Measurements from ENCODE around the gene BPIFB2.

The BPIFB2 gene

GRCh38 chr20:32977281-32978008 lies 30.1 kb upstream of the BPIFB2 start:
- in situ Hi-C loops (cut with HindIII; ENCODE audit: low sequenced_read_pairs), result no loop called here
- DNase-seq (ENCODE audit: low read depth, low spot score), result no peak
- no peak overlapping the region for H3K4me3 ChIP-seq (ENCODE audit: low read depth, low read length)
- TF ChIP-seq CTCF (IDR thresholded peaks at IDR 0.05; ENCODE audit: low read depth, low read length), result no peak

GRCh38 chr20:32978009-32978335 lies 29.5 kb upstream of the BPIFB2 start:
- H3K4me3 ChIP-seq (ENCODE audit: low read depth, low read length), result no peak overlapping the region
- in situ Hi-C loops (cut with HindIII; ENCODE audit: low sequenced_read_pairs), result no loop called here
- no peak for TF ChIP-seq CTCF (IDR thresholded peaks at IDR 0.05; ENCODE audit: low read depth, low read length)
- DNase-seq (ENCODE audit: low read depth, low spot score), result no peak

DNA sequence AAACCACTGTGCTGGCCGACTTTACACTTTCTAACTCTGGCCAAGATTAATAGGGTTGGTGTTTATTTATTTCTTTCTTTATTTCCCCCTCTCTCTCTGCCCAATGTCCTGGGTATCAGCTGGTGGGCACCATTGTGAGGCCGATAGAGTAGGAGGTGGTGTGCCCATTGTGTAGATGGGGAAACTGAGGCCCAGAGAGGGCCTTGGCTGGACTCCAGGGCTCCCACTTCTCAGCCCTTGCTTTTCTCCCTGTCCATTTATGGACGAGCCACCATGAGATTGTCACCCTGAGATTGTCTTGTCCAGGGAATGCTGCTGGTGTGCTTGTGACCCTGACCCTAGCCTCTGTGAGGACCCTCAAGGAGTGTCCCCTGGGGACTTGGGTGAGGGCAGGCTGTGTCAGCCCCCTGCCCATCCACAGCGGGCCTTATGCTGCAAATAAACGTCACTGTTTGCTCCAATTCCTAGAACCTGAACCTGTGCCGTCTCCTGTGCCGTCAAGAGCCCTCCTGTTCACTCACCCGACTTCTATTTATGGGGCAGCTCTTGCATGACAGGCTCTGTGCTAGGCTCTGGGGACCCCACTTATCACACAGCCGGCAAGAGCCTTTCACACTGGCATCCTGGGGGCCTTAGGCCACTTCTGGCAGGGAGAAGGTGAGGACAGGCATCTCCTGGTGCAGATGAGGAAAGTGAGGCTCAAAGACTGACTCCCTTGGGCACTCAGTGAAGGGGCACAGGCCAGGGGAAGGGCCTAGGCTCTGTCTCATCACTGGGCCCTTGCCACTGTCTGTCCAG lies 28.1 kb upstream of the BPIFB2 start:
- DNase-seq (ENCODE audit: low read depth, low spot score), result no peak
- H3K4me3 ChIP-seq (ENCODE audit: low read depth, low read length), result no peak overlapping the region
- in situ Hi-C loops (cut with HindIII; ENCODE audit: low sequenced_read_pairs), result no loop called here
- TF ChIP-seq CTCF (IDR thresholded peaks at IDR 0.05; ENCODE audit: low read depth, low read length), result no peak

DNA sequence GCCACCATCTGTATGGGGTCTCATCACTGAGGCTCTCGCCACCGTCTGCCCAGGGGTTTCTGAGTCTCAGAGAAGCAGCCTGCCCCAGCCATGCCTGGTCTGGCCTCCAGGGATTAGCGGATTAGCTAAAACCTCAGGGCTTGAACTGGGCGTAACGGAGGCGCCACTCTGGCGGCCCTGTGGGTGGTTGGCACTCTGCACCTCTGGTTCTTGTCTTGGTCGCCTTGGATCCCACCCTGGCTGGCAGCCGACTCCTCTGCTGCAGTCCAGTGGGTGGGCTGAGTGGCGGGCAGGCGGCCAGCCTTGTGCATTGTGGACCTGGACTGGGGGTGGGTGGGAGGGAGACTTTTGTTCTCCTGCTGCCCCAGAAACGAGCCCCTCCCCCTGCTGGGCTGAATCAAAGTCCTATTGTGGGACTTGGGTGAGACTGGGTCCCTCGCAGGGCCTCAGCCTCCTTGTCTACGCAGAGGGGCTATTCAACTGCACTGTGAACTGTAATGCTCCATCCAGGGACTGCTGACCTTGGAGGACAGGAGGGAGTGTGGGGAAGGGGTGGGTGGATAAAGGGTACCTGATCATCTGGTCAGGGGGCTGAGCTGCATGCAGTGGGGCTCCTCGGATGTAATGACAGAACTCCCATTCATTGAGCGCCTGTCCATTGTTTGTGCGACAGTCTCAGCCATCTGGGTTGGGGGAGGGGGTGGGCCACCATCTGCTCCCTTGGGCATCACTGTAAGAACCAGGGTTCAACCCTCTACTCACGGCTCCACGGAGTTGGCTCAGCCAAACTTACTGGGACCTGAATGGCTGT lies 27.2 kb upstream of the BPIFB2 start:
- no peak for DNase-seq (ENCODE audit: low read depth, low spot score)
- no peak for TF ChIP-seq CTCF (IDR thresholded peaks at IDR 0.05; ENCODE audit: low read depth, low read length)
- in situ Hi-C loops (cut with HindIII; ENCODE audit: low sequenced_read_pairs), result no loop called here
- H3K4me3 ChIP-seq (ENCODE audit: low read depth, low read length), result no peak overlapping the region

- no peak overlapping the region for H3K4me3 ChIP-seq (ENCODE audit: low read depth, low read length)
- no peak for DNase-seq (ENCODE audit: low read depth, low spot score)
- in situ Hi-C loops (cut with HindIII; ENCODE audit: low sequenced_read_pairs), result no loop called here
- no peak for TF ChIP-seq CTCF (IDR thresholded peaks at IDR 0.05; ENCODE audit: low read depth, low read length)
These were observed 26.5 kb upstream of the BPIFB2 start for GRCh38 chr20:32980990-32981389.

- DNase-seq (ENCODE audit: low read depth, low spot score), result no peak
- no peak for TF ChIP-seq CTCF (IDR thresholded peaks at IDR 0.05; ENCODE audit: low read depth, low read length)
- in situ Hi-C loops (cut with HindIII; ENCODE audit: low sequenced_read_pairs), result no loop called here
- H3K4me3 ChIP-seq (ENCODE audit: low read depth, low read length), result no peak overlapping the region
These were observed 24.7 kb upstream of the BPIFB2 start for GRCh38 chr20:32982617-32983458.

Data from astrocyte of the spinal cord (primary cell).